WI38 (cell line): Measurements from ENCODE around the gene EVX1.

ENCODE experiments used
- H3K4me3 ChIP-seq: 2 replicates; pipeline ENCODE4 v1.5.1; 2011; ENCODE audit warnings: low read depth, mild to moderate bottlenecking, control low read depth, low read length
- CTCF ChIP-seq: IDR thresholded peaks from 2 replicates; pipeline ENCODE4 v1.5.1; 2012; ENCODE audit warnings: low read depth, mild to moderate bottlenecking, control low read depth, low read length

Gene EVX1

GRCh38 chr7:27242555-27243339 is at the start of gene EVX1:
Gene EVX1 (plus strand): TSS chr7:27242802. CDS start chr7:27243031, 229 bp downstream.
- no peak within 1 kb of the TSS for H3K4me3 ChIP-seq
- TF ChIP-seq CTCF, result no peak

GRCh38 chr7:27193335-27194001 is 49.1 kb upstream of the EVX1 start:
- TF ChIP-seq CTCF, result no peak
- no peak overlapping the region for H3K4me3 ChIP-seq

- TF ChIP-seq CTCF, result no peak
- H3K4me3 ChIP-seq, result no peak overlapping the region
Measured at GRCh38 chr7:27194002-27194352, 48.6 kb upstream of the EVX1 start.

GRCh38 chr7:27194686-27195379 is 47.8 kb upstream of the EVX1 start:
- H3K4me3 ChIP-seq, result no peak overlapping the region
- TF ChIP-seq CTCF, result no peak

GRCh38 chr7:27196287-27196767 is 46.3 kb upstream of the EVX1 start:
- peak; percentile 67 for TF ChIP-seq CTCF
- H3K4me3 ChIP-seq, result no peak overlapping the region

- H3K4me3 ChIP-seq, result no peak overlapping the region
- TF ChIP-seq CTCF, result no peak
Measured at GRCh38 chr7:27197137-27198042, 45.2 kb upstream of the EVX1 start.
